OCI-M2 (cell line): ENCODE data around the gene CNNM2.
A peak's percentile ranks its signal among the peaks of the same experiment; 100 is the strongest.

Source experiments
- DNase-seq: peaks from one replicate; lab custom pipeline; 2025; ENCODE audit not compliant: unreplicated experiment; lab: John Stamatoyannopoulos, UW

Gene CNNM2

DNA sequence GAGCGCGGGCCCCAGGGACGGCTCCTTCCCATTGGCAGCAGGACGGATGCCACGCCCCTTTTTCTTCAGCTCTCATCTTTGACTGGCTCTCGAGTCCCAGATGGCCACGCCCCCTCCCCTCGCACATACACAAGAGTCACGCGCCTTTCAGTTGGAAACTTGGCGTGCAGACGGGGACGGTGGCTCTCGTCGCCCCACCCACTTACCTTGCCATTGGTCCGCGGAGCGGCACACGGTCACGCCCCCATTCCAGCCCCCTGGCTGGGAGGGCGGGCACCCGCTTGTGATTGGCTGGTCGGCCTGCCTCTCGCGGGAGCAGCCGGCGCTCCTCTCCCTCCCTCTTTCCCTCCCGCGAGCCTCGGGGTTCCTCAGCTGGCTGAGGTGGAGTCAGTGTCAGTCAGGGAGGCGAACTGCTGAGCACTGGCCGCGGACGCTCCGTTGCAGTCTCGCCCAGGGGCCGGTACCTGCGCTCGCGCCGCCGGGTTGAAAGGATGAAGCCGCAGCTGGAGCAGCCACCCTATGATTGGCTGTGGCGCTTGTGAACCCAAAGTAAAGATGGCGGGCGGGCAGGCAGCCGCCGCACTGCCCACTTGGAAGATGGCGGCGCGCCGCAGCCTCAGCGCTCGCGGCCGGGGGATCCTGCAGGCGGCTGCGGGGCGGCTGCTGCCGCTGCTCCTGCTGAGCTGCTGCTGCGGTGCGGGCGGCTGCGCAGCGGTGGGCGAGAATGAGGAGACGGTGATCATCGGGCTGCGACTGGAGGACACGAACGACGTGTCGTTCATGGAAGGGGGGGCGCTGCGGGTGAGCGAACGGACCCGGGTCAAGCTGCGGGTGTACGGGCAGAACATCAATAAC is at the start of gene CNNM2:
TSS of gene CNNM2 (plus strand) at position 333 of the 855 bp plus-strand sequence. CDS start at position 520, 187 bp downstream.
- DNase-seq = peak; percentile 92

- DNase-seq = no peak
Measured at GRCh38 chr10:102868911-102869257, 49.2 kb upstream of the CNNM2 start.

DNA sequence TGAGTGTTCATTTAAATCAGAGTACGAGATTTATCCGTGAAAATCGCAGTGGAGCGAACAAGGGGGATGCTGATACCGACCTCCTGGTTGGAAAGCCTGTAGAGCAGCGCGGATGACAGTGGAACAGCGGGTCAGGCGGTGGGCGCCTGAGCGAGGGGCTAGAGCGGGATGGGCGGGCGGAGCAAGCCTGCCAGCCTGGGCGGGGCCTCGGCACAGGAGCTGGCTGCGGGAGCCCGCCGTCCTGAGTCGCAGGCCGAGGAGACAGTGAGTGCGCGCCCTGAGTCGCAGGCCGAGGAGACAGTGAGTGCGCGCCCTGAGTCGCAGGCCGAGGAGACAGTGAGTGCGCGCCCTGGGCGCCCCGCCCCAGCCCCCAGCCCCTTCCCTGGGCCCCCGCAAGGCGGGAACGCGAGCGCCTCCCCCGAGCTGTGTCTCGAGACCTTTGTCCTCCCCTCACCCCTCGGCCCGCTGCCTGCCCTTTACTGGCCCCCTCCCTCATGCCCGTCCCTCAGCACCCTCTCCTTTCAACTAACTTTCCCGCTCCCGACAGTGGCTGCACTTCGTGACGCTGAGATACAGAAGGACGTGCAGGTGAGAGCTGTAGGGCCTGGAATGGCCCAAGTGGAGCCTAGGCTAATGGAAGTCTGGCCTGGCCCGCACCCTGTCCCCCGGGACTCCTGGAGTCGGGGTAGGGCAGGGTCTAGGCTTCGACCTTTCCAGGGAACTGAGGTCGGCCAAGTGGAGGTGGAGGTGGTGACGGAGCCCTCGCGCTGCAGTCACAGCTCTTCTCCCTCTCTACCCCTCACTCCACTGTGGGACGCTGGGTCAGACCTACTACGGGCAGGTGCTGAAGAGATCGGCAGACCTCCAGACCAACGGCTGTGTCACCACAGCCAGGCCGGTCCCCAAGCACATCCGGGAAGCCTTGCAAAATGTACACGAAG is 48.6 kb upstream of the CNNM2 start, which contains the start of gene AS3MT:
TSS of gene AS3MT (plus strand) at position 213 of the 941 bp plus-strand sequence. CDS start at position 336, 123 bp downstream.
- no peak for DNase-seq

DNA sequence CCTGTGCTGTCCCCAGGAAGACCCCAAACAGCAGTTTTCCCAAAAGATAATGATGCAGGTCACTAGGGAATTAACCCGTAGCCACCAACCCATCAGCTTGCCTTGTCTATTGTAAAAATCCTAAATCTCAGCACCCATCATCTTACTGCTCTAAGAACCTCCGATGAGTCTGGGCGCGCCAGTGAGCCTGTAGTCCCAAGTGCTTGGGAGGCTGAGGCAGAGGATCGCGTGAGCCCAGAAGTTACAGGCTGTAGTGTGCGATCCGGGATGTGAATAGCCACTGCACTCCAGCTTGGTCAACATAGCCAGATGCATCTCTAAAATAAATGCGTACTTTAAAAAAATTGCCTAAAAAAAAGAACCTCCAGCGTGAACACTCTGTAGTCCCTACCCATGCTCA is 47.9 kb upstream of the CNNM2 start:
- no peak for DNase-seq

DNA sequence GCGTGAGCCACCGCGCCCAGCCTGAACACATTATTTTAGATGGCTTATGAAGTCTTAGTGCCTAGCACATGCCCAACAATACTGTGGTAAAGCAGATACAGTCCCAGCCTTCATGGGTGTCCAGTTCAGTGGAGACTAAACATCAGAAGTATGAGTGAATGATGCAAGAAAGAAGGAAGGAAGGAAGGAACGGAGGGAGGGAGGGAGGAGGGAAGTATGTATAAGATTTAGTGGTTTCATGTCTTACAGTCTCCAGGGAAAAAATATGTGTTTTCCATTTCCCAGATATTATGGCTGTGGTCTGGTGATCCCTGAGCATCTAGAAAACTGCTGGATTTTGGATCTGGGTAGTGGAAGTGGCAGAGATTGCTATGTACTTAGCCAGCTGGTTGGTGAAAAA is 45.9 kb upstream of the CNNM2 start:
- DNase-seq = no peak

DNA sequence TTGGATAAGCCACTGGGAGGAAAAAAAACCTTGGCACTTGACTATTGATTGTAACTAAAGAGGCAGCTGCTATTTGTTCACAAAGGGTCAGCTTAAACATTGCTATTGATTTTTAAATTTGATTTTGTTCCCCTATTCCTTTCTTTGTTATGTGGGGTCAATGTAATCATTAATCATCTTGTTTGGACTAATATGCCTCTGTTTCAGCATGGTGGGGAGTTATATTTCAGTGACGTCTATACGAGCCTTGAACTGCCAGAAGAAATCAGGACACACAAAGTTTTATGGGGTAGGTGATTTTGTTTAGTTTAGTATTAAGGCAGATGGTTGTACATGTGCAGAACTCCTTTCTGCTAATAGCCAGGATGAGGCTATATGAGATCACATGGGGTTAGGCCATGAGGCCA is 41.3 kb upstream of the CNNM2 start:
- DNase-seq = no peak

DNA sequence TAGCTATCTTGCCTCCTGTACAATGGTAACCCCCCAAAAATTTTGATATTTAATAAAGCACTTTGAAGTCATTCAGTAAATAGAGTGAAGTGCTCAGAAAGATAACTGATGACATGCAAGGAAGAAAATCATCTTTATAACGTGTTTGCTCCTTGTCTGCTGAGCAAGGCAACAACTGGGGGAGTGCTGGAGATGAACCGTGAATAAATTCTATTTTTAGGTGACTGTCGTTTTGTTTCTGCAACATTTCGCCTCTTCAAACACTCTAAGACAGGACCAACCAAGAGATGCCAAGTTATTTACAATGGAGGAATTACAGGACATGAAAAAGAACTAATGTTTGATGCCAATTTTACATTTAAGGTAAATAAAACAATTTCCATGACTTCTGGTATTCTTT is 39.5 kb upstream of the CNNM2 start:
- no peak for DNase-seq

GRCh38 chr10:102880256-102880655 is 37.8 kb upstream of the CNNM2 start:
- no peak for DNase-seq

DNA sequence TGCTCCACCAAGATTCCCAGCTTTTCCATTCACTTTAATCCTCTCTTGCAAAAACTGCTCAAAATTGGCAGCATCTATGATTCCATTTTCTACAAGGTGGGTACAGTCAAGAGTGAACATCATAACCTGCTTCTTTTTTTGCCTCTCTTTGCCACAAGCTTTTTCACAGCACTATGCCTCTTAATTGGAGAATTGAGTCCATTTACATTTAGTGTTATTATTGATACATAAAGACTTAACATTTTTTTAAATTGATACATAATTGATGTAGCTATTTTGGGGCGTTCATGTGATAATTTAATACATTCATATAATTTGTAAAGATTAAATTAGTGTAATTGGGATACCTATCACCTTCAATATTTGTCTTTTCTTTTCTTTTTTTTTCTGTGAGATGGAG is 30.0 kb upstream of the CNNM2 start:
- no peak for DNase-seq

GRCh38 chr10:102894466-102895213 is 23.5 kb upstream of the CNNM2 start:
- no peak for DNase-seq

GRCh38 chr10:102900006-102900405 is 18.1 kb upstream of the CNNM2 start:
- no peak for DNase-seq

DNA sequence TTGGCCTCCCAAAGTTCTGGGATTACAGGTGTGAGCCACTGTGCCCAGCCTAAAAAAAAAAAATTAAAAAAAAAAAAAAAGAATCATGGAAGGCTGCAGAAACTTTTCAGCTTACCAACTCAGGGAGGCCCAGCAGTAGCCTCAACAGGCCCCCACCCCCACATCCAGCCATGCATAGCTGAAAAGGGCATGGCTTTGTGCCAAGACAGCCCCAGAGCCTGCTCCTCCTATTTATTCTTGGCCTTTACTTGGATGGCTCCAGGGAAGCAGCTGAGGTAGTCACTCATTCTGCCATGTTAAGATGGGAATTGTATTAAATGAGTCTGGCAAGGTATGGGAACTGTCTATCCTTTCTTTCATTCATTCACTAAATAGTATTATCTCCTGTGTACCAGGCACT is 13.7 kb upstream of the CNNM2 start:
- no peak for DNase-seq

GRCh38 chr10:102906507-102906906 is 11.6 kb upstream of the CNNM2 start:
- no peak for DNase-seq

- DNase-seq = no peak
Measured at GRCh38 chr10:102914781-102915180, 3.3 kb upstream of the CNNM2 start.

GRCh38 chr10:102916173-102916572 is 1.9 kb upstream of the CNNM2 start:
- DNase-seq = no peak

DNA sequence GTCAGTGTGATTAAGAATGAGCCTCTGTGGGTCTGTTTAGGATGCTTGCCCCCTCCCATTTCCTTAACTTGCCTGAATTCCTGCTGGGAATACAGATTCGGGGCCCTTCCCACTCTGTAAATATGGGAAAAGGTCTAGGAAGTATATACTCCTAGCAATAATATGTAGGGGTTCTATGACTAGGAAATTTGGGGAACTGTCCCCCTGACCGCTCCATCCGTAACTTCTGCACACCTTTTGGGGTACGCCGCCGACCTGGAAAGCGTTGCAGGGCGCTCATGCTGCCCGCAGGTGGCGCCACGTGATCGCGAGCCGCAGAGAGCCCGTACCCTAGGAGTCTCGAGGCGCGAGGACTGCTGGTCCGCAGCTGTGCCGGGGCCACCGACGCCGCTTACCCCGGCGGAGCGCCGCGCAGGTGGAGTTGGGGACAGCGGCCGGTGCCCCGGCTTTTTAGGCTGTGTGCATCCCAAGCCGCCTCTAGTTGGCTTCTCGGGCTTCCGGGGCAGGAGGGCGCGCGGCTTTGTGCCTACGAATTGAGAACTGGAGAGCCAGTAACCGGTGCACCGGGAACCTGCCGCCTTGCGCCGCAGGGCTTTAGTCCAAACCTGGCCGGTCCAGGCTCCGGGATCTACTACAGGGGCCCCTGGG is 656 bp upstream of the CNNM2 start:
- peak; percentile 73 for DNase-seq

DNA sequence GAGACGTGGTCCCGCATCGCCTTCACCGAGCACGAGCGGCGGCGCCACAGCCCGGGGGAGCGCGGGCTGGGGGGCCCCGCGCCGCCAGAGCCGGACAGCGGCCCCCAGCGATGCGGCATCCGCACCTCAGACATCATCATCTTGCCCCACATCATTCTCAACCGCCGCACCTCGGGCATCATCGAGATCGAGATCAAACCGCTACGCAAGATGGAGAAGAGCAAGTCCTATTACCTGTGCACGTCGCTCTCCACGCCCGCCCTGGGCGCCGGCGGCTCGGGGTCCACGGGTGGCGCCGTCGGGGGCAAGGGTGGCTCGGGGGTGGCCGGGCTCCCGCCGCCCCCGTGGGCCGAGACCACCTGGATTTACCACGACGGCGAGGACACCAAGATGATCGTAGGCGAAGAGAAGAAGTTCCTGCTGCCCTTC is 737 bp downstream of the CNNM2 start:
- DNase-seq = no peak

GRCh38 chr10:102919246-102919959 is 1.3 kb downstream of the CNNM2 start:
- no peak for DNase-seq

DNA sequence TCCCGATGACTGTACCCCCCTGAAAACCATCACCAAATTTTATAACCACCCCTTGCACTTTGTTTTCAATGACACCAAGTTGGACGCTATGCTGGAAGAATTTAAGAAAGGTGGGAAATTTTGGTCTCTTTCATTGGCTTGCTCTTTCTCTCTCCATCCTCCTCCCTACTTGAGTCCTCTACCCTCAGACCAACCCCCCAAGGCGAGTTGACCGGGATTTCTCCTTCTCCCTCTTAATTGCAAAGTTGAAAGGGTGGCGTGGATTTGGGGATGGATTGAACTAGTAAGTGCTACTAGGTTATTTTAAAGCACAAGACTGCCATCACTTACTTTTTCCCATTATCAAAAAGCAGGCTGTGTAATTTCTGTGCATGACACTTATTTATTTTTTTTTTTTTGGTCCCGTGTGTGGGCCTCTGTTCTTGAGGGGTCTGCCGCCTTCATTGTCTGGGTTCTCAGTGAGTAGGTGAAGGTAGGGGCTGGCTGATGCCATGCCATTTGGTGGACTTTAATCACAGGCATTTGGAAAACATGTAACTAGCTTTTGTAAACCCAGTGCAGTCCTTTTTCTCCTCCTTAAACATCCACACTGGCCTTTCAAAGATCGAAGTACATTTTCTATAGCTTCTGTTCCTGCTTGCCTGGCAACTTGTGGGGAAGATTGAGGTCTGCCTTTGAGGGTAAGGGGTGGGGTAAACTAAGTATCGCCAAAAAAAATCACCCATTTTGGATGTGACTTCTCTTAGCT is 2.1 kb downstream of the CNNM2 start:
- DNase-seq = no peak
